RCC 7860 (cell line): Measurements from ENCODE around the gene SPINK4.

Source experiments
- DNase-seq: peaks from one replicate; pipeline ENCODE4 v3.0.0-alpha.2; 2015; ENCODE audit warnings: low spot score
- FAIRE-seq: peaks from 2 replicates; lab custom pipeline; 2012; peaks lifted over from hg19 to GRCh38; lab: Jason Lieb, UNC

The SPINK4 gene

GRCh38 chr9:33256236-33256635 is 16.3 kb downstream of the SPINK4 start:
- FAIRE-seq (peak; percentile 69), DNase-seq (peak; percentile 42)

DNA sequence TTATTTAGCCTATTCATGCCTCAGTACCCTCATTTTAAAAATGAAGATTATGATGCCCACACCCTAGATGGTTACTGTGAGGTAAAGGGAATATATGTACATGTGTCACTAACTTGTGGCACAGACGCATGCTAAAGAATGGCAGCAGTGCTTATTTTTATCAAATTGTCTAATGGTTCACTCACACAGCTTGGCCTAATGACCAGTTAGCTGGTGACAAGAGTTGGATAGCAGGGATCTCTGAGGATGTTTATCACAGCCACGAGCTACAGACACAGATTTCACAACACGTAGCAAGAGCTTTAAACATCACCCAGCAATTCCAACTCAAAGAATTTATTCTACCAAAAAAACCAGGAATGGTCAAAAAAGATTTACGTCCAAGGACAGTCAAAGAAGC is 17.3 kb downstream of the SPINK4 start:
- DNase-seq (no peak), FAIRE-seq (no peak)

DNA sequence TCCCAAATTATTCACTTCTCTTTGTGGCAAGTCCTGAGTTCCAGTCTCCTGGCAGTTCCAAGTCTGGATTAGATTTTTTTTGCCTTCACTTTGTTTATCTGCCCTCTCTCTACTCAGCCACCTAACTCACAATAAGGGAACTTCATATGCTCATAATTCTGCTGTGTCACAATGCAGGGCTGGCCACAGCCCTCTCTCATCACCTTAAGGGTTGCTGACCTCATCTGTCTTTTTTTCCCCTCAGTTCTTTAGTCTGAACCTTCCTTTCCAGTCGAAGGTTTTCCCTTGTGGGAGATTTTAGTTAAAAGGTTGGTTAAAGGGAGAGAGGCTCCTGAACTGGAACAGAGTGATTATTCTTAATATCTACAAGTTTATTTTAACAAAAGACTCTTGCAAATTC is 20.4 kb downstream of the SPINK4 start:
- FAIRE-seq: no peak

DNA sequence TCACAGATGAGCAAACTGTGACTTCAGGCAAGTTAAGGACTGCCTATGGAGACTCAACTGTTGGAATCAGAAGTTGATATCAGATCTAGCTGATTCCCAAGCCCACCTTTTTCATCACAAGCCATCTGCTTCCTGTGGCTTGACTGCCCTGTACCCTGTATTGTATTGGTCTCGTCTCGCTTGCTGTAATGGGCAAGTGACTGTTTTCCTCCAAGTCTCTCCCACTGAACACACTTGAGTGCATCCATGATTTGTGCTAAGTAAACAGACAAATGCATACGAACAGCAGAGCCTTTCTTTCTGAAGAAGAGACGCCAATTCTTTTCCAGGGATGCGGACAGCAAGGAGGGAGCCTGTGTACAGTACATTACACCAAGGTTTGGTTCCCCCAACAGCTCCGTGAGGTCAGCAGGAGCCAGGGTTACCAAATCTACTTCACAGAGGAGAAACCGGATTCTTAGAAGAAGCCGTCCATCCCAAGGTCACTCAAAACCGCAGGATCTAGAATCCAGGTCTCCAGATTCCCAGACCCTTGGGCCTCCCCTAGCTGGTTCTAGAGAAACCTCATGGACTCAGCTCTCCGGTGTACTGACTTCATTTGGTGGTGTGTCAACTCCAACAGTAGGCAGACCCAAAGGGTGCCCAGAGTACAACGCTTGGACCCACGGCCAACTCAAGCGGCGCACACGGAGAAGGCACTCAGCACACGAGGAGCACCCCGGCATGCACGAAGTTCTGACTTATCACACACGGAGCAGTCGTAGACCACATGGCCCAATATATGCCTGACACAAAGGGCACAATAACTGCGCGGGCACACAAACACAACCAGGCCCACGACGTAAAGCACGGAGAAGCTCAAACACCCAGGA is 23.4 kb downstream of the SPINK4 start:
- FAIRE-seq: no peak

More for the DNA sequence above, 20.4 kb downstream of the SPINK4 start:
- DNase-seq: no peak

DNA sequence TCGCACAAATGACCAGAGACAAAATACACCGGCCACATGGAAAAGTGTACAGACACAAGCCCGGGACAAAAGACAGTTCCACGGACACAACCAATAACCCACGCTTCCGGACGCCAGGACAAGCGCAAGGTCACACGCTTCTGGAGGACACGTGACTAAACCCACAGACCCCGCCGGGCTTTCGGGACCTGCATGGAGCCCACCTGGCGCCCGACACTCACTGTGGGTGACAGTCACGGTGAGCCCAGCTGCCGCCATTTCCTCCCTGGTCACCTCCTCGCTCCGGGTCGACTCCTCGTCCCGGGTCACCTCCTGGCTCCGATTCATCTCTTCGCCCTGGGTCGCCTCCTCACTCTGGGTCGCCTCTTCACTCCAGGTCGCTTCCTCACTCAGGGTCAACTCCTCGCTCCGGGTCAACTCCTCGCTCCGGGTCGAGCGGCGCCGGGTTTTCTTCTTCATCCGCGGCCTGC is 24.1 kb downstream of the SPINK4 start:
- no peak for FAIRE-seq

More for the DNA sequence above, 23.4 kb downstream of the SPINK4 start:
- DNase-seq: peak; percentile 25

GRCh38 chr9:33264473-33265177 is 24.7 kb downstream of the SPINK4 start, which contains the start of the genes BAG1 and CHMP5:
TSS of gene BAG1 (minus strand) at chr9:33264708.
TSS of gene CHMP5 (plus strand) at chr9:33265049. CDS start at chr9:33265079, 30 bp downstream.
- peak; percentile 83 for FAIRE-seq
- DNase-seq: peak; percentile 97

More for the DNA sequence above, 24.1 kb downstream of the SPINK4 start:
- DNase-seq: no peak

GRCh38 chr9:33265211-33265865 is 25.4 kb downstream of the SPINK4 start:
- DNase-seq (no peak), FAIRE-seq (no peak)

DNA sequence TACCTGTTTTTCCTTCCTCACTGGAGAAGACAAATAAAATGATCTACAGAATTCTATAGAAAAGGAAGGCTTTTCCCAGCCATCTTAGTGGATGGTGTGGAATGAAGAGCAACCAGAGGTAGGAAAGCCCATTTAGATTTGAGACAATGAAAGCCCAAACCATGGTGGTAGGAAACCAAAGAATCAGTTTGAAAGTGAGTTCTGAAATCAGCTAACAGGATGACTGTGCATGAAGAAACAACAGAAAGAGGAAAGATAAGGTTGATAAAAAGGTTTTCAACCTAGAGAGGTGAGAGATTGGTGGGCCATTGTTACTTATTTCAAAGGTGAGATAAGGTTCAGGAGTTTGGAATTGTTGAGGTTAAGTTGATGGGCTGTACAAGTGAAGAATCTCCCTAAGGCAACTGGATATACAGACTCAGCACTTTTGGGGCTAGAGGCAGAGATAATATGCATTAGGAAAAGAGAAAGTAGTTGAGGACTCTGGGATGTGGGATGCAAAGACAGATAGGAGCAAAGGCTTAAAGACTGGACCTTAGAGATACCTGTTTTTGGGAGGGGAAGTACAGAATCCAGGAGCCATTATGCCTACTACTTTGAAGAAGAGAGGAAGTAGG is 27.3 kb downstream of the SPINK4 start:
- DNase-seq (no peak), FAIRE-seq (no peak)

DNA sequence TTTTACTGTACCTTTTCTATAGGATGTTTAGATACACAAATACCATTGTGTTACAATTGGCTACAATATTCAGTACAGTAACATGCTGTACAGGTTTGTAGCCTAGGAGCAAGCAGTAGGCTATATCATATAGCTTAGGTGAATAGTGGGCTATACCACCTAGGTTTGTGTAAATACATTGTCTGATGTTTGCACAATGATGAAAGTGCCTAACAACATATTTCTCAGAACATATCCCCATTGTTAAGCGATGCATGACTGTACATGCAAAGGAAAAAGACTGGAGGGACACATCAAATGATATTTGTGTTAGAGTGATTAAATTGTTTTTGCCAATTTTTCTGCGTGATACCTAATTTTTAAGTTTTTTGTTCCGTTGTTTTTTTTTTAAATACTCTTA is 30.2 kb downstream of the SPINK4 start:
- FAIRE-seq (no peak), DNase-seq (no peak)

DNA sequence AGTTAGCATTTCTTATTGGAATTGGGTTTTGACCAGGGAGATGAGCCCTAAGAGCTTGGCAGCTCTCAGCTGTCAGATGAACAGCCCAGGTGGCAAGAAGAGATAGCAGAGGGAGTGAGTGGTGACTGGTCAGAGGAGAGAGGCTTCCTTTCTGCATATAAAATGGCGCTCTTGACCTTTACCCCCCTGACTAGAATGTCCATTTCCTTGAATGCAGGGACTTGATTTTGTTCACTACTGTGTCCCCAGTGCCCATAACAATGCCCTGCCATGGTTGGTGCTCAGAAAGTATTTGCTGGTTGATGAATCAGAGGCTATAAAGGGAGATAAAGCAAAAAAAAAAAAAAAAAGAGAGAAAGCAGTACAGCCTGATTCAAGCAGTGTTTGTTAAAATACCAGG is 32.1 kb downstream of the SPINK4 start:
- FAIRE-seq (peak; percentile 35), DNase-seq (peak; percentile 67)

DNA sequence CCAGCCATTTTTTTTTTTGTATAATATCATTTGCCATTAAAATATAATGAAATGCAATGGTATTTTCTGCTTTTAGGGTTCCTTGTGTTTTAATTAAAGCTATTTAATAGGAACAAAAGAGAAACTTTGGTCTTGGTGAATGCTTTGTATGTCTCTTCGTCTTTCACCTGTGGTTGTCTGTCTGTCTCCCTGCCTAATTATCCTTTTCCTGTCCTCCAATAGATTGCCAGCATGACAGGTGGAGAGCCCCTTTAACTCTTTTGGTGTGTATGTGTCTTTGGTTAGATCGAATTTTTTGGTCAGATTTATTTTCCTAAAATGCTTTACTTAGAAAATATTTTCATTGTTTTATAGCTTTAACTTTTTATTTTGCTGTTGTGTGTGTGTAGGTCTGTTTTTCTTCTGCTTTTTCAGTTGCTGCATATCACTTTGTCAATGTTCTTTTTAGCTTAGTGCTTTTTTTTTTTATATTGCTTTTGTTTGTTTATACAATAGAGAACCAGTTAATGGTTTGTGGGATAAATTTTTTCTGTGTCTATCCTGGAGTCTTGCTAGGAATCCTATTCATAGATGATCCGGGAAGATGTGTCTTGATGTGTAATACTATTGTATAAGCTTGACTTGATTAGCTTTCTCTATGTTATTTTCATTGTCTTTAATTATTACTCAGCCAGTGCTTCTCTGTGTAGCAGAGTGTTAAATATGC is 33.5 kb downstream of the SPINK4 start:
- FAIRE-seq: no peak

GRCh38 chr9:33273972-33274328 is 34.0 kb downstream of the SPINK4 start:
- peak; percentile 29 for DNase-seq
- FAIRE-seq: peak; percentile 48

More for the DNA sequence above, 33.5 kb downstream of the SPINK4 start:
- DNase-seq: no peak

DNA sequence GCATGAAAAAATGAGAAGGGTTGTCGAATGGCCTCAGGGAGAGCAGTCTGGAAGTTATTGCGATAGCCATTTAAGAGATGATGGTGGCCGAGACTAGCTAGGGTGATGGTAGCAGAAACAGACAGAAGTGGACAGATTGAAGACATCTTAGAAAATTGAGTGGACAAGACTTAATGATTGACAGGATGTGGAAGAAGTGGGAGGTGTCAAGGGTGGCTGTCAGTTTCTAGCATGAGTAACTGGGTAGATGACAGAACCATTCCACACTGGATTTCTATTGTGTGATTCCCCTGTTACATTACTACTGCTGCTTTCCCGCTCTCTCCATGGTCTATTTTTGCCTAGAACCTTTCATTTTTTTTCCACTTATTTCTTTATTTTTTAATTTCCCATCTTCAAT is 37.5 kb downstream of the SPINK4 start:
- FAIRE-seq: no peak
- DNase-seq: peak; percentile 9

GRCh38 chr9:33285502-33285901 is 45.5 kb downstream of the SPINK4 start:
- no peak for DNase-seq
- FAIRE-seq: no peak

DNA sequence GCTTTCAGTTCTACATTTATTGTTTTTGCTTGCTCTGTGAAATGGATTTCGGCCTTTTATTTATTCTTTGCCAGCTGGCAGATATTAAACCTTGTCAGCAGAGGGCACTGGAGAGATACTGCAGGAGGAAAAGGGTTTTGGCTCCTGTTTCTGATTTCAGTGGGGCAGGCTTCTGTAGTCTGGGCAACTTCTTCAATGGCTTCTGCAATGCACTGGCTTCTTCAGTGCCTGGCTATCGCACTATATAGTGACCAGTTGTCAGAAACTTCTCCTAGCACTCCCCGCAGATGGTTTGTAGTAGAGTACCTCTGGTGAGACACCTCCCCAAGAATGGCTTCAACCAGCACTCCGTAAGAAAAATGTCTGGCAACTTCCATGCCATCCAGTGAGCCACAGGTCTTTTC is 47.1 kb downstream of the SPINK4 start:
- DNase-seq: peak; percentile 42
- FAIRE-seq: peak; percentile 45

GRCh38 chr9:33288235-33288634 is 48.3 kb downstream of the SPINK4 start:
- no peak for DNase-seq
- FAIRE-seq: no peak

- DNase-seq: no peak
- no peak for FAIRE-seq
Measured at GRCh38 chr9:33288828-33289483, 49.0 kb downstream of the SPINK4 start.

GRCh38 chr9:33289496-33289895 is 49.5 kb downstream of the SPINK4 start:
- FAIRE-seq (no peak), DNase-seq (no peak)

DNA sequence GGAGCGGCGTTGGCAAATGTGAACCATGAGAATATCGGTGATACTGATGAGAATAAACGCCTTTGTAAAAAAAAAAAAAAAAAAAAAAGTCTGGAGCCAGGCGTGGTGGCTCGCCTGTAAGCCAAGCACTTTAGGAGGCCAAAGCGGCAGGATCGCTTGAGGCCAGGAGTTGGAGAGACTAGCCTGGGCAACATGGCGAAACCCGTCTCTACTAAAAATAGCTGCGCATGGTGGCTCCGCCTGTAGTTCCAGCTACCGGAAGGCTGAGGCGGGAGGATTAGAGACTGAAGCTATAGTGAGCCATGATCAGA is 49.9 kb downstream of the SPINK4 start:
- FAIRE-seq (no peak), DNase-seq (no peak)
